NCI-H2171 (cell line): ENCODE measurements around the gene FOXI1.
"Not testable (repeated sequence)": the region's sequence is repeated elsewhere in the genome, so short reads cannot be mapped to it uniquely, and the experiment has no call there.

Experiments
- DNase-seq: peaks from one replicate; lab custom pipeline; 2025; lab: John Stamatoyannopoulos, UW

The FOXI1 gene

DNA sequence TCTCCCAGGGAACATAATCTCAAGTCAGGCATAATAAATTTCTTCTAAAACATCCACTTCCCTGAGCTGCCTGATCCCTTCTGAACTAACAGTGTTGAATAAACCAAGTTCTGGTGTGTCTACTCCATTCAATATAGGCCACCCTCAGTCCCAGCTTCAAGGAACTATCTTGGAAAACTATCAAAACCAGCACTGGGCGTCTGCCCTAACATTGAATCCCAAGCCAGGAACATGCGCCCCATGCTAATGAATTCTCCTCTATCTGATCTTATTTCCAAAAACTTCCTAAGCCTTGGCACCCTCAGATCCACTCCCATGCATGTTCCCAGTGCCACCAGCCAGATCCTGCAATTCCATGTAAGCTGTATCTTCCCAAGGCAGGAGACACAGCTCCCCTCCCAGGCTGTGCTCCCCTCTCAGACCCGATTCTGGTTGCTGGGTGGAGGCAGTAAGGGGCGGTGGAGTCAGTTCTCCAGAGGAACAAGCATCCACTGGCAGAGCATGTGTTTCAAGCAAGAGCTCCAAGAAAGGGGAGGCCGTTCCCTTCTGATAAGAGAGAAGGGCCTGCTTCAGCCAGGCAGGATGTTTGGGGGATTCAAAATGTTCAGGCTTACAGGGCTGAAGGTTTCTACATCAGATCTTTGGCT lies 13.1 kb upstream of the FOXI1 start:
- DNase-seq: no peak

DNA sequence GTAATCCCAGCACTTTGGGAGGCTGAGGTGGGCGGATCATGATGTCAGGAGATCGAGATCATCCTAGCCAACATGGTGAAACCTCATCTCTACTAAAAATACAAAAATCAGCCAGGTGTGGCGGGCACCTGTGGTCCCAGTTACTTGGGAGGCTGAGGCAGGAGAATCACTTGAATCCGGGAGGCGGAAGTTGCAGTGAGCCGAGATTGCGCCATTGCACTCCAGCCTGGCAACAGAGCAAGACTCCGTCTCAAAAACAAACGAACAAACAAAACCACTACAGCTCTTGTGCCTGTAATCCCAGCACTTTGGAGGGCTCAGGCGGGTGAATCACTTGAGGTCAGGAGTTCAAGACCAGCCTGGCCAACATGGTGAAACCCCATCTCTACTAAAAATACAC lies 11.4 kb upstream of the FOXI1 start:
- DNase-seq: not testable (repeated sequence)

DNA sequence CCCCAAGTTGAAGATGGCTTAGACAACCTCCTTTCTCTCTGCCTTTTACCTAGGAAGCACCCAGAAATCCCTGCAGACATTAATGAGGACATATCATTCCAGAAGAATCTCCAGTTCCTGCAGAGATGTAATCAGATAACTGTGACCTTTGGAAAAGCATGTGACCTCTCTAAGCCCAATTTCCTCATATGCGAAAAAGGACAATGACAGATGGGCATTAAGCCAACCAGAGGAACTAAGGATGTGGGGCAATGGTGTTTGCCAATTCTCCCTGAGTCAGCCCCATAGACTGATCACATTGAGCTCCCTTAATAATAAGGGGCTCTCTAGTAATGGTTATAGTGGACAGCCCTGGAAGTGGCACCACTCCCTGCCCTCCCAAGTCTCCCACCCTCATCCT lies 10.1 kb upstream of the FOXI1 start:
- no peak for DNase-seq

DNA sequence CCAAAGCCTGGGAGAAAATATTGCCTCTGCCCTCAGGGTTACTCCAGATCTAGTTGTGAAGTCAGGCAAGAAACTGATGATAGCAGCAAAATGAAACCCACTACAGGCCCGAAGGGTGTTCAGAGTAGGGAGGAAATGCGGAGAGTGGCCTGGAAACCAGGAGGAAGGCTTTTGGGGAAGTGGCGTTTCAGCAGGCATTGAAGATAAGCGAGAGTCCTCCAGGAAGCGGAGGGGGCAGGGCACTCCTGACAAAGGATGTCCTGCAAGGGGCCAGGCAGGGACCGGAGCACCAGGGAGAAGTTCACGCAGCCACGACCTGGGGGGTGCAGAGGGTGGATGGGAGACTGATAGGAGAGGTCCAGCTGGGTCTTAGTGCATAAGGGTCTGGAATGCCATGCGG lies 7.8 kb upstream of the FOXI1 start:
- DNase-seq: no peak

DNA sequence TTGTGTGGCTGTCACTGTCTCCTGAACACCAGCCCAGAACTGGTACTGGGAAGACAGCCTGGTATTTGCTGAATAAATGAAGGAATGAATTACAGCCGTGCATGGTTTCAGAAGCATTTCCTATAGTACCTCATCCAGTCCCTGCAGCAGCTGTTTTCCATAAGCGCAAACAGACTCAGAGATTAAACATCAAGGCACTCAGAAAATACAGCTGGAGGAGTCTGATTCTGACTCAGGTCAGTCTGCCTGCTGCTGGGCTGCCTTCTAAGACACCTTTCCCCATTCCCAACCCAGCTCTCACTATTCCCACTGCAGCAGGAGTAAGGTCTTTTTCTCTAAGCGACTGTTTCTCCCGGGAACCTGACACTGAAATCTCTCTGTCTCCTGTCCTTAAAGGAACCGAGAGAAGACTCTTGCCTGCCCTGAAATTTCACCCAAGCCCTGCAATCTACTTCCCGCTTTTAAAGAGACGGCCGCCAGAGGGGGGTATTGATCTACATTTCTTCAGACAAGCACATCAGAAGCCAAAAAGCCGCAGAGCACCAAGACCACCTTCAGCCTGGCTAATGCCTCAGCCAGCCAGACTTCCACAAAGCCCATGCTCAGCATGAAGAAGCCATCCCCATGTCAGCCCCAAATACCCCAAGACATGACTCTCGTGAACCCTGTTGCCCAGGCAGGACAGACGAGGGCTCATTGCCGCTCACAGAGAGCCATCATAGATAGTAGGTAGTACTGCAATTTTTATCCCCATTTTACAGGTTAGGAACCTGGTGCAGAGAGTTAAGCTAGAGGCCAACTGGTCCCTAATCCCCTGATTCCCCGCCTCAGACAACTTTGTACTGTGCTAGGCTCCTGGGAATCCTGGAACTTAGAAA lies 5.4 kb upstream of the FOXI1 start:
- DNase-seq: peak; percentile 36

DNA sequence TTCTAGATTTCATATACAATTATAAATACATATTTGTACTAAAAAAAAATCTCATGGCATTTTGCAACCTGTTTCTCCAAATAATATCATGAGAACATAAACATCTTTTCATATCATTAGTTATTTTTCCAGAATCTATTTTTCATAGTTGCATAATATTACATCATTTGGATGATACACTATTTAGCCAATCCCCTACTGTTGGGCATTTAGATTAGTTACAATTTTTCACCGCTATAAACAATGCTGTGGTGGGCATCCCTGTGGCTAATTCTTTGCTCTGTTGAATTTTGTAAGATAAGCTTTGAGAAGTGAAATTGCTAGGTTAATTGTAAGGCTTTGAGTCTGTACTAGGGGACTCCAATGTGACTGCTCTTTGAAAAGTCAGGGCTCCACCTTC lies 2.2 kb upstream of the FOXI1 start:
- no peak for DNase-seq

DNA sequence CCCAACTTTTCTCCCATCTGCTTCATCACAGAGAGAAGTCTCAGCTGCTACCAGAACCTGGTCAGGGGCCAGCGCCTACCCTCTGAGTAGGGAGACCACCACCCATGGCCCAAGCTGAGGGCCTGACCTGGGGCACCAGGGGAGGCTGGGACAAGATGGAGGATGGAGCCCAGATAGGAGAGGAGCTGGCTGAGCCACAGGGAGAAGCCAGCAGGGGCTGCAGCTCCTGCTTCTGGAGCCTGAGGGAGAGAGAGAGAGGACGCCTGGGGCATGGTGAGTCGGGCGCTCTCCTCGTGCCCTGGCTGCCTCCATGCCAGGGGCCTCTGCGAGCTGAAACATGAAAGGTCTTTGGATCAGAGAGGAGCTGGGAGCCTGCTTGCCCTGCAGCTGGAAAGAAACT lies 1.4 kb upstream of the FOXI1 start:
- no peak for DNase-seq

DNA sequence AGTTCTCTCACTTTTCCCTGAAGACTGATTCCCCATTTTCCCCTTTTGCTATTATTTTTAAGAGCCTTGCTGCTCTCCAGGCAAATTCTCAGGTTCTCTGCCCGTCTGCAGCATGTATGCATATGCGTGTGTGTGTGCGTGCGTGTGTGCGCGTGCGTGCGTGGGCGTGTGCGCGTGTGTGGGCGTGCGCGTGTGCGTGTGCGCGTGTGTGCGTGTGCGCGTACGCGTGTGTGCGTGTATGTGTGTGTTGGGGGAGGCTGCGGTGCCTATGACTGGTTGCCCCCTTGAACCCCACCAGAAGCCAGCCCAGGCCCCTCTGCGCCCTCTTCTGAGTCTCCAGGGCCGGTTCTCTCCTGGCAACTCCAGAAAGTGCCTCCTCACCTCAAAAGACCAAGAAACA lies 987 bp upstream of the FOXI1 start:
- no peak for DNase-seq

DNA sequence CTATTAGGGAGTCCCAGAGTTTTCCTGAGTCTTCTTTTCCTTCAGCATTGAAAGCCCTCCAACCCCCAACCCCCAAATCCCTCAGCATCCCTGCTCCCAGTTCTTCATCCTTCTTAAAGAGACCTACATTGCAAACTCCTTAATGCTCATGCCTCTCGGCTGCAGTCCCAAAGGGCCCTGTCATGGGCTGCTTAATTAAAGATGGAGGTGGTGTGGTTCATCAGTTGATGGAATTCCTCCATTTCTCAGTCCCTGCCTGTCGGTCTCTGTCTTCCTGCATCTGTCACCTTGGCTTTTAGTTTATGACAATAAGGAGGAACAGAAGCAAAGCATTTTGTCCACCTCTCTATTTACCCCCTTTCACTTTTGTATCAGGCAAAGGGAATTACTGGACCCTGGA lies 2.0 kb downstream of the FOXI1 start:
- DNase-seq: no peak

DNA sequence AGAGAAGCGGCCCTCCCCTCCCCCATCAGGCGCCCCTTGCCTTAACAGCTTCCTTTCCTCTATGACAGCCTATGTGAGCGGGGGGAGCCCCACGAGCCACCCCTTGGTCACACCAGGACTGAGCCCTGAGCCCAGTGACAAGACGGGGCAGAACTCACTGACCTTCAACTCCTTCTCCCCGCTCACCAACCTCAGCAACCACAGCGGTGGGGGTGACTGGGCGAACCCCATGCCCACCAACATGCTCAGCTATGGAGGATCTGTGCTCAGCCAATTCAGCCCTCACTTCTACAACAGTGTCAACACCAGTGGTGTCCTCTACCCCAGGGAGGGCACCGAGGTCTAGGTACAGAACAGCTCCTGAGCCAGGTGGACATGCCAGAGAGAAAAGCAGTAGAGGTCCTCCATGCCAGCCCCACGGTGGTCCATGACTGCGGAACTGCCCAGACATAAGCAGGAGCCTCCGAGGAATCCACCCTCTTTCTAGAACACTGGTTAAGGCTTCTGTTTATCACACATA lies 2.6 kb downstream of the FOXI1 start:
- no peak for DNase-seq

DNA sequence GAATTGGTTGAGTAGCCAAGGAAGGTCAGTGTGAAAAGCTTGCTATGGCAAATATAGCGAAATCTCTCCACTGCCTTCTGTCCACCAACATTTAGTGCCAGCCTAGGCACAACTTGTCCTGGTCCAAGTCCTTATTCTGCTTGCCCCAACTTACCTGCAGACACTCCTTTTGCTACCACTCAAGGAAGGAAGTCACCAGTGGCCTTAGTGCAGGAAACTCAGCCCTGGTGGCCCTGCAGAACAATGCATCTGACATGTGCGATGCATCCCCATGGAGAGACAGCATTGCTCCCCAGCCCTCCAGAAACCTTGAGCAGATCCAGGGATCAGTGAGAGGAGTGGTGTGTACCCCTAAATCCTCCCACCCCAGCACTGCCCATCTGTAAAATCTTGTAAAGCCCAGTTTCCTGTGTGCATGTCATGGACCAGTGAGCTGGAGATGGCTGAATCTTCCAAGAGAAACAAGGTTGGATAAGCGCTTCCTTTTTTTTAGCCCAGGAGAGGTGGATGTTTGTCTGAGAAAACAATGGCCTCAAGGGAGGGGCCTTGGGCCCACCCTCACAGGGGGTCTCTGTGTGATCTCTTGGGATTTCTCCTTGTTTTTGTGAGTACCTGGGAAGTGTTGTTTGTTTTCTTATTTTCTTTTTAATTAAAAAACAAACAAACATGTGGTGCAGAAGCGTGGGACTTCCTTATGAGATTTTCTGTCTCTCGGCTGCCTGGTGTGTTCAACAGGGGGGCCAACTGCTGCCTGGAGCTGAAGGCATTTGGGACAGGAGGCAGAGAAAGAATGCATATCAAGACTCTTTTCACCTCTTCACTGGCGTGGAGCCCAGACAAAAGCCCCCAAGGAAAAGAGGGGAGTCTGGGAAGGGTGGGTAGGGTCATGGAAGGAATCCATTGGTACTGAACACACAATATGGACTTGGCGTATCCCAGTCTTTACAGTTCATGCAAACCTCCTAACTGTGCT lies 3.6 kb downstream of the FOXI1 start:
- no peak for DNase-seq

DNA sequence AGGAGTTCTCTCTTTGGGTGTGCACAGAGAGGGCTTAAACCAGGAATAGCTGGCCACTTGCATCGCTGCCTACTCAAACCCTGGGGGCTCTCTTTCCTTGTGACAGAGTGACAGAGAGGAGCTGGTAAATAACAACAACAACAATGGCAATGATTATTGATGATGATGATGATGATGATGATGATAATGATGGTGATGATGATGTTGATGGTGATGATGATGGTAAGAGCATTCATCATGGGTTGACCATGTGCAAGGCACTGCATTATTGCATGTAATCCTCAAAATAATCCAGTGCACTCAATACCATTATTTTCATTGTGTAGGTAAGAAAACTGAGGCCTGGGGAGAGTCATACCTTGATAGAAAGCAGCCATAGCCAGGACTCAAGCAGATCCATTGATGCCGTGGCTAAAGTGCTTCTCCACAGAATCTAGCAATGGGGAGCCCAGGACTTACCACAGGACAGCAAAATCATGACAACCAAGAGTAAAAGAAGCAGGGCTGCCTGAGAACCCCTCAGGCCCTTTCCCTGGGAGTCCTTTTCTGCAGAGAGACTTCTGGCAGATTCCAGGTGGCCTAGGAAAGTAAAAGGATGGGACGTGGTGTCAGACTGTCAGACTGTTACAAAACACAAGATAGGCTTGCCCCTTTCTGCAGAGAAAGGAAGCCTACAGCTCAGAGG lies 4.8 kb downstream of the FOXI1 start:
- DNase-seq: no peak

DNA sequence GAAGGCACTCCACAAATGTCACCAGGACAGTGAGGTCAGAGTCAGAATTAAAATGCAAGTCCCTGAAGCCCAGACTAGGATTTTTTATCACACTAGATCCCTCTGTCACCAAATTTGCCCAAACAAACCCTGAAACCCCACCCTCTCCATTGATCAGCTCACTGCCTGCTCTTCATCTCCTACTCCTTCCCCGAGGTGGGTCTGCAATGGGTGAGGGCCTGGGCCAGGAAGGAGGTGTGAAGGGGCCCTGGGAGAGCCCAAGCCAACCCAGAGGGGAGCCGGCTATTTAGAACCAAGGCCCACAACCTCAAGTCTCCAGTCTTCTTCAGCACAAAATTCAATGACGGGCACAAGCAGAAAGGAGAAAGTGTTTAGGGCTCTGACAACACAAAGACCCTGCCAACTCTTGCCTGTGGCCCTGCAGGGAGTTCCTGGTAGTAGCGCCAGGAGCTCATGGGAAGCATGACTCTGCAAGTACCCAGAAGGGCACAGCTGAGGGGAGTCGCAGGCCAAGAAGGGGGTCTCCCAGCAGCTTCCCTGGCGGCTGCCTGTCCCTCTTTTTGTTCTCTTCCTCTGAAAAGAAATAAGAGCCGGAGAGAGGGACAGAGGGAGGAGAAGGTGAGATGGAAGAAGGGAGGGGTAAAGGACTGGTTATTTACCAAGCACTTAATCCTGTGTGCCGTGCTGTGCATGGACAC lies 5.5 kb downstream of the FOXI1 start:
- no peak for DNase-seq

DNA sequence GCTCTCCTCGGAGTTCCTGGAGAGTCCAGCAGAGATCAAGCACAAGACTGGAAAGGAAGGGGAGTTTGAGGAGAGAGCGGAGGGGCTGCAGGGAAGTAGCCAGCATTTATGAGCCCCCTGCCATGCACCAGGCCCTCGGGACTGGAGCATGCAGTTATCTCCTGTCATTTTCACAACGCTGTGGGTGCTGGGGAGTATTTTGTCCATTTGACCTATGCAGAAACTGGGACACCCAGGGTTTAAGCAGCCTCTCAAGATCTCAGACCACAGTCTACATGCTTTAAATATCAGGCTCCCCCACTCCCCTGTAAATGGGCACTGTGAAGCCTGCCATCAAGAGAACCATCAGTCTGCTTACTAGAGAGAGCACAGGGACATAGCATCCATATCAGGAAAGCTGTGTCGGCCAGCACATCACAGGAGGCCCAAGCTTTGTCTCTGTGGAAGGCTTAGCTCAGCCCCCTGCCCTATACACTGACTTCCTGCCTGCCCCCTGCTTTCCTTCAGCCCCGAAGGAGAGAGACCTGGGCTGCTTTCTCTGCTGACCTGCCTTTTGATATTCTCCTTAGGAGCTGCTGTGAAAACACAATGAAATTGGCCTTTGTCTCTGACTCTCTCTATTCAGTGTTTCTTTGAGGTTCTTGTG lies 7.3 kb downstream of the FOXI1 start:
- DNase-seq: no peak

DNA sequence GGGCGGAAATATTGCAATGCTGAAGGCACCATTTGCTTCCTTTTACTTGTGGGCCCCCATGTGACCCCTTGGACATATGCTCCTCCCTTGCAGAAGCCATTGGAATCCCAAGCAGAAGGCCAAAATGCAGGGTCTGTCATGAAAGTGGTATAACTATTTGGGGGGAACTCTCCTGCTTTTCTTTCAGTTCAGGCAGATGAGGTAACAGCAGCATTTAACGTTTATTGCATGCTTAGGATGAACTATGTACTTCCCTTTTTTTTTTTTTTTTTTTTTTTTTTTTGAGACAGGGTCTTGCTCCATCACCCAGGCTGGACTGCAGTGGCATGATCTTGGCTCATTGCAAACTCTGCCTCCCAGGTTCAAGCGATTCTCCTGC lies 7.8 kb downstream of the FOXI1 start:
- DNase-seq: no peak

DNA sequence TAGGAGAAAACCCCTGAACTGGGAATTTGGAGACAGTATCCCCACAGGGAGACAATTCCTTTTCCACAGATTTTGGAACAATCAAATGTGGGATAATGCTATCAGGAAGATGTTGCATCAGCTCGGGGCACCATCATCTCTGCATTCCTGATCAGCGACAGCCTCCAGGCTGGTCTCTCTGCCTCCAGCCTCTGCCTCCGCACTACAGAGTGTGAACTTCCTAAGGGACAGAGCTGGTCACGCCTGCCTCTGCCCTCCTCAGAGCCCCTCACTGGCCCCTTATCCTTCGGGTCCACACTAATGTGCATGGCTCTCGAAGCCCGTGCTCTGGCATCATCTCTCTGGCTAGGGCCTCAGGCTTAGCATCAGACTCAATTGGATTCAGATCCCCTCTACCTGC lies 8.6 kb downstream of the FOXI1 start:
- no peak for DNase-seq

DNA sequence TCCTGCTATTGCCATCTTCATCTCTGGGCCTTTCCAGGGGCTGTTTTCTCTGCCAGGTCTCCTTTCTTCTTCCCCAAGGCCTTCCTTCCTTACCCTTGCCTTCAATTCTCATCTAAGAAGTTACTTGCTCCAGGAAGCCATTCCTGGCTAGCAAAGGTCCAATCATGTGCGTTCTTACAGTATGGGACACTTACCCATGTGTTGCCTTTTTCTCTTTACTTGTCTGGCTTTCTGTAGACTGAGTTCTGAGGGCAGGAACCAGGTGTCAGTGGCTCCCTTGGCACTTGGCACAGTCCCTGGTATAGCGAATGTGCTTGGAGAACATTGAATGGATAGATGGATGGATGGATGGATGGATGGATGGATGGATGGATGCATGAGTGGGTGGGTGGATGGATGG lies 10.2 kb downstream of the FOXI1 start:
- no peak for DNase-seq

DNA sequence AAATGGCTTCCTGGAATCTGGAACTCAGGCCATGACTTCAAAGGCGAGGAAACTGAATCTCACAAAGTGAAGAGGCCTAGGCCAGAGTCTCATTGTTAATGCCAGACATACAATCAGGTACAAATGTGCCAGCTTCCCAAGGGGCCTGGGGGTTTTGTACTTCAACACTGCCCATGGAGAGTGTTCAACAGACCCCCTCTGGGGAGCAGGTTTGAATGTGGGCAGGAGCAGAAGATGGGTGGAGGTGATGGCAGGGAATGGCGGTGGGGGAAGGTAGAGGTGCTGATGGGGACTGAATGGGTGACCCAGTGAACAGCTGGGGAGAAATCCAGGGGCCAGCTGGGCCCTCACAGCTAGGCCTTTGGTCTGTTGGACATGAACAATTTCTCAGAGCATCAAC lies 12.0 kb downstream of the FOXI1 start:
- DNase-seq: no peak

DNA sequence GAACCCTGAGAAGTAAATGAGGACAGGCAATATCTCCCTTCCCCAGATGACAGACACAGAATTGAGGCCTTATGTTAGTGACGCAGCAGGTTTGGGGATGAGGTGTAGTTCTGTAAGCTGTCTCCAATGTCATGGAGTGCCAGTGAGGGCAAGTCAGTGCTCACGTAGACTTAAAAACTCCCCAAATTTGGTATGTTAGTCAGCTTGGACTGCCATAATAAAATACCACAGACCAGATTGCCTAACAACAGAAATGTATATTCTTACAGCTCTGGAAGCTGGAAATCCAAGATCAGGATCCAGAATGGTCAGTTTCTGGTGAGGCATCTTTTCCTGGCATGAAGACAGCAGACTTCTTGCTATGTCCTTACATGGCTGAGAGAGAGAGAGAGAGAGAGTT lies 14.9 kb downstream of the FOXI1 start:
- DNase-seq: no peak

DNA sequence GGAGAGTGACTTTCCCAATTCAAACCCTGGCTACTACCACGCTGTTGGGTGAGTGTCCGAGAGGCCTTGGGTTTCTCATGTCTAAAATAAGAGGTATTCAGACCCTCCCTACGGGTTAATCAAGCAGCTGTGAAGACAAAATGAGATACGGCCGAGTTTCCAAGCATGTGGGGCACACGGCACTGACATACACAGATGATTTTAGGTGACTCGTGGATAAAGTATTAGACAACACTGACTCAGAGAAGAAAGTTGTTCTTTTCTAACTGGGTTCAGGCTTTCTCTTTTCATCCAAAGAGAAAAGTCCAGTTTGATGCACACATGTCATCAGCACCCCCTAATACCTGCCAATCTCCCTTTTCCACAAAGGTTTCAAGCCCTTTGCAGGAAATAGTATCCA lies 15.6 kb downstream of the FOXI1 start:
- no peak for DNase-seq

DNA sequence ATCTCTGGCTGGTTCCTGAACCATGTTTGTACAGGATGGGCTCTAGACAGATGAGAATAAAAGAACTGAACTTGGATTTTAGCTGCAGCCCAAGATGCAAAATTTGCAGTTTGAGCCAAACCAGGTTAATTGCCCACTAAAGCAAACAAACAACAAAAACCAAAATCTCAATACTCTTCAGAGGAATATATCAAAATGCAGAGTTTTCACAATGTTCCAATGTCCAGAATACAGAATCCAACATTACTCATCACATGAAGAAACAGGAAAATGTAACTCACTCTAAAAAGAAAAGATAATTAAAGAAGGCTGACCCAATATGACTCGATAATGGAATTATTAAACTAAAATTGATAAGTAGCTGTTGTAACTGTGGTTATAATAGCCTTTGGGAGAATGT lies 20.4 kb downstream of the FOXI1 start:
- no peak for DNase-seq
